GM21390 (cell line): ENCODE results near the gene SLC11A1.

Experiments used
- ATAC-seq: cut with Tn5 transposase; IDR thresholded peaks from one replicate; pipeline ENCODE4 v1.9.1; 2021; ENCODE audit not compliant: unreplicated experiment

SLC11A1 gene

GRCh38 chr2:218431878-218432277, 49.8 kb downstream of the SLC11A1 start:
- no peak for ATAC-seq

- no peak for ATAC-seq
These were observed 50.7 kb downstream of the SLC11A1 start for GRCh38 chr2:218432676-218433365.

- no peak for ATAC-seq
These were observed 52.4 kb downstream of the SLC11A1 start for GRCh38 chr2:218434456-218434855.

GRCh38 chr2:218435003-218435982, 53.2 kb downstream of the SLC11A1 start:
- ATAC-seq: no peak

GRCh38 chr2:218436992-218437391, 54.9 kb downstream of the SLC11A1 start:
- ATAC-seq: no peak

GRCh38 chr2:218437969-218438368, 55.9 kb downstream of the SLC11A1 start:
- no peak for ATAC-seq

DNA sequence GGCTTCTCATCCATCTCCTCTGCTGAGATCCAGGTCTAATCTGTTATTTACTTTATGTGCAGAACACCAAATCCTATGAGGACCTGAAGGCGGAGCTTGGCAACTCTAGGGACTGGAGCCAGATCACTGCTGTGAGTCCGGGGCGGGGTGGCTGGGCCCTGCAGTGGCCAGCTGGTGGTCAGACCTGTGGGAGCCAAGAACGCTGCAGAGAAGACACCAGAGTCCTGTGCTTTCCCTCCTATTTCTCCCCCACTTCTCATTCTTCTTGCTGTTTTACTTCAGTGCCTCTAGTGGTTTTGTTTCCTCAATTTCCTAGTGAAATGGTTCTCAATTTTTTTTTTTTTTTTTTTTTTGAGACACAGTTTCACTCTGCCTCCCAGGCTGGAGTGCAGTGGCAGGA, 56.5 kb downstream of the SLC11A1 start:
- no peak for ATAC-seq

DNA sequence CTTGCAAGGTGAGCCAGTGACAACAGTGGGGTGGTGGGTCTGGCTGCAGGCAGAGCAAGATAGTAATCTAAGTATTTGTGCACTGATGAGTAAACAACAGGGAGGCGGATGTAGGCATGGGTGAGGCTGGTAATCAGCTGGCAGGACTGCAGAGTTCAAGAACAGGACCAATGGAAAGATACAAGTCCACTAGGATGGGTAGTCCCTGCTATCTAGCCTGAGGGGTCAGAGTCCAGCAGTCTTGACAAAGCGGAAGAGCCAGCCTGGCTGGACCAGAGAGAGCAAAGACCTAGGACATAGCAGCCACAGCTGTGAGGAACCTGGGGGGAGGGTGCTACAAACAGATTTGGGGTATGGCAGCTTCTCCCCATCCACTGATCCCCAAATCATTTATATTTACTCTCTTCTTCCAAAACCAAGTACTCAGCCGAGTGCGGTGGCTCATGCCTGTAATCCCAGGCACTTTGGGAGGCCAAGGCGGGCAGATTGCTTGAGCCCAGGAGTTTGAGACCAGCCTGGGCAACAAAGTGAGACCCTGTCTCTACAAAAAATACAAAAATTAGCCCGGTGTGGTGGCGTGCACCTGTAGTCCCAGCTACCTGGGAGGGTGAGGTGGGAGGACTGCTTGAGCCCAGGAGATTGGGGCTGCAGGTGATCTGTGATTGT, 62.8 kb downstream of the SLC11A1 start:
- ATAC-seq: no peak

DNA sequence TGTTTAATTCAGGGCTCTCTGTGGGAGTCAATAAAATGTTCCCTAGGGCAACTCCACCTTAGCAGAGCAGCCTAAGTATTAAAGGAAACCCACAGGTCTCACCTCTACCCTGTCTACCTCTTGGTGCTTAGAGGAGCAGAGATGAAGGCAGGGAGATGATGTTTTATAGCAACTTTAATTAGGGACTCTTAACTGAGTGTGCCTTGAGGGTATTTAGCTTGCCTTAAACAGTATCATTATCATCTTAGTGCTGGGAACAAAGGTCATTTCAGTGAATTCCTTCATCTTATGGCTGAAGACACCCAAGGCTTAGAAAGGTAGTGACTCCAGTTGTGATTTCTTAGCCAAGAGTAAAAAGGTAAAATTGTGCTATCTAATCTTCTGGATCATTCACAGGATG, 63.5 kb downstream of the SLC11A1 start:
- no peak for ATAC-seq
